ENCODE measurements around the gene FBXL17.

FBXL17 gene

DNA sequence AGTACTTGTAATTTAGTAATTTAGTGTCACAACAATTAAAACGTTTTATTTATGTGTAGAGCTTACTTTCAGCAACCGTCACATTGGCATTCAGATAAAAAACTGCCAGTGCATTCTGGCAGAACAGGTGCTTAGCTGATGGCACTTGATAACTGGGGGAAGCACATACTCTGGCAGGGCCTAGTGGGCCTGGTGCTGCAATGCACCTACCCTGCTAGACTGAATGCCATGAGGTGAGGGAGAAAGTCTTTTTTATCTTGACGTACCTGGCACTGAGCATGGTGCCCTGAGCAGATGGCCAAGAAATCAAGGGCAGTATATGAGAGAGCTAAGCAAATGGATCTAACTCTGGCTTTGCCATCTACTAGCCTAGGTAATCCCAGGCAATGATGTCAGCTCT lies 430.6 kb downstream of the FBXL17 start:
- Histone ChIP-seq H3K9me3 (no peaks in the 10 kb centered on the region), H3K27me3 (no peaks in the 10 kb centered on the region), H3K36me3 (no peaks in the 10 kb centered on the region), H3K4me3 (ENCODE audit: low read depth, low read length) (no peak overlapping the region), H3K4me1 (peaks cover 24% of the 10 kb centered on the region)
- no peak for TF ChIP-seq CTCF (IDR thresholded peaks at IDR 0.05; ENCODE audit: low read depth, low read length)
- DNase-seq, result peak; percentile 26

- TF ChIP-seq CTCF (IDR thresholded peaks at IDR 0.05; ENCODE audit: low read depth, low read length), result no peak
- Histone ChIP-seq H3K9me3 (no peaks in the 10 kb centered on the region), H3K4me1 (peaks cover 24% of the 10 kb centered on the region), H3K27me3 (no peaks in the 10 kb centered on the region), H3K36me3 (no peaks in the 10 kb centered on the region), H3K4me3 (ENCODE audit: low read depth, low read length) (no peak overlapping the region)
- peak; percentile 61 for DNase-seq
Measured at GRCh38 chr5:107950776-107951175, 431.1 kb downstream of the FBXL17 start.

GRCh38 chr5:107949688-107950341 lies 432.1 kb downstream of the FBXL17 start:
- no peaks in the 10 kb centered on the region for H3K9me3 ChIP-seq
- H3K36me3 ChIP-seq, result no peaks in the 10 kb centered on the region
- peaks cover 20% of the 10 kb centered on the region for H3K4me1 ChIP-seq
- no peak for TF ChIP-seq CTCF (IDR thresholded peaks at IDR 0.05; ENCODE audit: low read depth, low read length)
- H3K4me3 ChIP-seq (ENCODE audit: low read depth, low read length), result no peak overlapping the region
- no peaks in the 10 kb centered on the region for H3K27me3 ChIP-seq
- DNase-seq, result no peak

- no peak for TF ChIP-seq CTCF (IDR thresholded peaks at IDR 0.05; ENCODE audit: low read depth, low read length)
- DNase-seq, result peak; percentile 60
- H3K27me3 ChIP-seq, result no peaks in the 10 kb centered on the region
- peaks cover 20% of the 10 kb centered on the region for H3K4me1 ChIP-seq
- no peak overlapping the region for H3K4me3 ChIP-seq (ENCODE audit: low read depth, low read length)
- no peaks in the 10 kb centered on the region for H3K36me3 ChIP-seq
- no peaks in the 10 kb centered on the region for H3K9me3 ChIP-seq
Measured at GRCh38 chr5:107948377-107948776, 433.5 kb downstream of the FBXL17 start.

DNA sequence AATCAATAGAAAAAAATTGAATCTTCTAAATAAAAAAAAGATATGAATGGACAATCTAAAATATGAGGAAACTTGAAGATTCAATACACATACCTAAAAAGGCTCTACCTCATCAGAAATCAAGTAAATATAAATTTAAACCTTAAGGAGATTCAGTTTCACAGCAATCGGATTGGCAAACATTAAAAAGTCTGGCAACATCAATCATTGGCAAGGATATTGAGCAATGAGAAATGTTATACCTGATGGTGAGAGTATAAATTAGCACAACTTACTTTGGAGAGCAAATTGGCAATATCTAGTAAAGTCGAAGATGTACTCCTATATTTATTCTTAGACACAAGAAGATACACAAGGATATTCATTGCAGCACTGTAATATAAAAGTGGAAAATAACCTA lies 436.8 kb downstream of the FBXL17 start:
- Histone ChIP-seq H3K27me3 (no peaks in the 10 kb centered on the region), H3K9me3 (no peaks in the 10 kb centered on the region), H3K36me3 (no peaks in the 10 kb centered on the region), H3K4me1 (peaks cover 4% of the 10 kb centered on the region), H3K4me3 (ENCODE audit: low read depth, low read length) (no peak overlapping the region)
- no peak for DNase-seq
- TF ChIP-seq CTCF (IDR thresholded peaks at IDR 0.05; ENCODE audit: low read depth, low read length), result no peak

GRCh38 chr5:107943923-107944322 lies 438.0 kb downstream of the FBXL17 start:
- H3K4me3 ChIP-seq (ENCODE audit: low read depth, low read length), result no peak overlapping the region
- H3K9me3 ChIP-seq, result no peaks in the 10 kb centered on the region
- TF ChIP-seq CTCF (IDR thresholded peaks at IDR 0.05; ENCODE audit: low read depth, low read length), result no peak
- no peaks in the 10 kb centered on the region; the same call in 1 of the 2 replicates for H3K4me1 ChIP-seq
- H3K27me3 ChIP-seq, result no peaks in the 10 kb centered on the region
- H3K36me3 ChIP-seq, result no peaks in the 10 kb centered on the region
- no peak for DNase-seq
